Measurements from ENCODE around the gene EFCAB13. TPM values are rescaled to one million over a fixed set of nuclear protein-coding genes. Genes with fewer than 3 reads are reported as not detected.

The EFCAB13 gene
- total RNA-seq, 1 donor from 2014 or later = 2.7 TPM

- H3K27ac Mint-ChIP-seq = peak overlapping the region; percentile 92
- no peaks in the 10 kb centered on the region for H4K20me1 ChIP-seq (ENCODE audit: low read depth)
- no peak for TF ChIP-seq EZH2 (IDR thresholded peaks at IDR 0.05)
- TF ChIP-seq EZH2phosphoT487 (IDR thresholded peaks at IDR 0.05) = no peak
- TF ChIP-seq CTCF (IDR thresholded peaks at IDR 0.05) = no peak
- H3K4me3 ChIP-seq = no peak overlapping the region
- H3K36me3 ChIP-seq = no peaks in the 10 kb centered on the region
- no peak overlapping the region for H3K4me3 Mint-ChIP-seq
- no peaks in the 10 kb centered on the region for H3K9me3 ChIP-seq (ENCODE audit: low read depth)
- H3K9ac ChIP-seq = no peak overlapping the region
- H3K27me3 ChIP-seq = no peaks in the 10 kb centered on the region
- no peak overlapping the region for H3K27ac ChIP-seq
- no peaks in the 10 kb centered on the region for H3K9me3 Mint-ChIP-seq
- H3K4me1 Mint-ChIP-seq = peaks cover 19% of the 10 kb centered on the region
- DNase-seq (ENCODE audit: low spot score) = peak; percentile 62
- H3F3A ChIP-seq (ENCODE audit: low read depth) = no peaks in the 10 kb centered on the region
- H3K4me1 ChIP-seq = peaks cover 13% of the 10 kb centered on the region
- no peaks in the 10 kb centered on the region for H3K79me2 ChIP-seq (ENCODE audit: low read depth)
- no peak overlapping the region for H2AFZ ChIP-seq (replicated peaks)
- H3K36me3 Mint-ChIP-seq = no peaks in the 10 kb centered on the region
- peak overlapping the region; percentile 38 for H3K4me2 ChIP-seq
- H3K27me3 Mint-ChIP-seq (ENCODE audit: insufficient read depth, low read depth) = no peaks in the 10 kb centered on the region
These were observed 28.5 kb upstream of the EFCAB13 start for GRCh38 chr17:47295037-47295873.

GRCh38 chr17:47295874-47296255 is 27.9 kb upstream of the EFCAB13 start:
- Histone ChIP-seq H3K4me3 (no peak overlapping the region), H3K27me3 (no peaks in the 10 kb centered on the region), H3K79me2 (ENCODE audit: low read depth) (no peaks in the 10 kb centered on the region), H3K4me1 (peaks cover 13% of the 10 kb centered on the region), H4K20me1 (ENCODE audit: low read depth) (no peaks in the 10 kb centered on the region), H3K4me2 (no peak overlapping the region), H3K9me3 (ENCODE audit: low read depth) (no peaks in the 10 kb centered on the region), H3K27ac (no peak overlapping the region), H3K9ac (no peak overlapping the region), H3F3A (ENCODE audit: low read depth) (no peaks in the 10 kb centered on the region), H3K36me3 (no peaks in the 10 kb centered on the region), H2AFZ (replicated peaks) (no peak overlapping the region)
- no peak for DNase-seq (ENCODE audit: low spot score)
- Mint-ChIP-seq H3K4me3 (no peak overlapping the region), H3K27ac (peak overlapping the region; percentile 69), H3K9me3 (no peaks in the 10 kb centered on the region), H3K4me1 (peaks cover 19% of the 10 kb centered on the region), H3K36me3 (no peaks in the 10 kb centered on the region), H3K27me3 (ENCODE audit: insufficient read depth, low read depth) (no peaks in the 10 kb centered on the region)
- no peak for TF ChIP-seq CTCF (IDR thresholded peaks at IDR 0.05)
- no peak for TF ChIP-seq EZH2 (IDR thresholded peaks at IDR 0.05)
- TF ChIP-seq EZH2phosphoT487 (IDR thresholded peaks at IDR 0.05) = no peak

- Histone ChIP-seq H3F3A (ENCODE audit: low read depth) (no peaks in the 10 kb centered on the region), H3K4me2 (no peak overlapping the region), H3K9ac (no peak overlapping the region), H3K9me3 (ENCODE audit: low read depth) (no peaks in the 10 kb centered on the region), H3K79me2 (ENCODE audit: low read depth) (no peaks in the 10 kb centered on the region), H2AFZ (replicated peaks) (no peak overlapping the region), H3K27ac (no peak overlapping the region), H3K27me3 (no peaks in the 10 kb centered on the region), H3K36me3 (no peaks in the 10 kb centered on the region), H3K4me1 (peaks cover 13% of the 10 kb centered on the region), H4K20me1 (ENCODE audit: low read depth) (no peaks in the 10 kb centered on the region), H3K4me3 (no peak overlapping the region)
- H3K4me1 Mint-ChIP-seq = peaks cover 19% of the 10 kb centered on the region
- no peaks in the 10 kb centered on the region for H3K9me3 Mint-ChIP-seq
- TF ChIP-seq EZH2phosphoT487 (IDR thresholded peaks at IDR 0.05) (no peak), CTCF (IDR thresholded peaks at IDR 0.05) (no peak), EZH2 (IDR thresholded peaks at IDR 0.05) (no peak)
- H3K36me3 Mint-ChIP-seq = no peaks in the 10 kb centered on the region
- peaks cover 4% of the 10 kb centered on the region for H3K27me3 Mint-ChIP-seq (ENCODE audit: insufficient read depth, low read depth)
- DNase-seq (ENCODE audit: low spot score) = no peak
- H3K4me3 Mint-ChIP-seq = no peak overlapping the region
- no peak overlapping the region for H3K27ac Mint-ChIP-seq
These were observed 25.9 kb upstream of the EFCAB13 start for GRCh38 chr17:47297661-47298400.

Data from neural progenitor cell (in vitro differentiated cells).